PFSK-1 (cell line): ENCODE data around the gene TPRKB.

Experiments used
- FOXP2 ChIP-seq: optimal IDR thresholded peaks from 2 replicates; pipeline ENCODE3; 2011; ENCODE audit warnings: borderline replicate concordance, control low read depth, inconsistent platforms; ENCODE audit not compliant: insufficient read depth; ENCODE audit errors: extremely low read length, extremely low read depth
- POLR2AphosphoS5 ChIP-seq: IDR thresholded peaks from 2 replicates; pipeline ENCODE4 v1.6.1; 2012; ENCODE audit warnings: low read depth, mild to moderate bottlenecking, control low read depth, low read length, moderate library complexity
- TAF1 ChIP-seq: IDR thresholded peaks from 2 replicates; pipeline ENCODE4 v1.6.1; 2012; ENCODE audit warnings: low read length, control low read depth, borderline replicate concordance; ENCODE audit not compliant: insufficient read depth

- TF ChIP-seq FOXP2, result no peak
- no peak for TF ChIP-seq POLR2AphosphoS5
- TF ChIP-seq TAF1, result no peak
These were observed 29.8 kb upstream of the TPRKB start for GRCh38 chr2:73766994-73767393.
